Measurements from ENCODE around the gene FBLIM1.

Gene FBLIM1

DNA sequence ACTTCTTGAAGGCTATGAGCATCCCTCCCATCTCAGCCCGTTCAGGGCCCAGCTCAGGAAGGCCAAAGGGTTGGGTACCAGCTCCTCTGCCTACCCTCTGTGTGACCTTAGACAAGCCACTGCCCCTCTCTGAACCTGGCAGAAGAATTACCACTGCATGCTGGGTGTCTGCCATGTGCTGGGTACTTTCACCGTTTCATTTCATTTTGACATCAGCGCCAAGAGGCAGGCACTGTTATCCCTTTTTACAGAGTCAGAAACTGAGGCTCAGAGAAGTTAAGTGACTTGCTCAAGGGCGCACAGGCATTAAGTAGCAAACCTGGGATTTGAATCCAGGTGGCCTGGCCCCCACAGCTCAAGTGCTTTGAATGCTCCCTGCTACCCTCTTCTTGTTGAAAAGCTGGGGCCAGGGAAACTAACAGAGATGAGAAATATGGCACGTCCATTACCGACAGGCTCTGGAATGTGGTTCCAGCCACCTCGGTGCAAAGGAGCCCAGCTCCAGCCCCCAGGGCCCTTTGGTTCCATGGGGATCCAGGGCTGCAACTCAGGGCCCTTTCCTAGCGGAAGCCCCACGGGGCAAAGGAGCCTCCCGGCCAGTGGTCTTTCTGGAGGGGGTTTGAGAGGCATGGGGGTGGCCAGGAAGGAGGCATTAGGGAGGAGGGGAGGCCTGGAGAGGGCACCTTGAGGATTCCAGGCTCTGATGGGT is 9.8 kb upstream of the FBLIM1 start:
- no peak for DNase-seq (ENCODE audit: low read depth in 2 of 2)

DNA sequence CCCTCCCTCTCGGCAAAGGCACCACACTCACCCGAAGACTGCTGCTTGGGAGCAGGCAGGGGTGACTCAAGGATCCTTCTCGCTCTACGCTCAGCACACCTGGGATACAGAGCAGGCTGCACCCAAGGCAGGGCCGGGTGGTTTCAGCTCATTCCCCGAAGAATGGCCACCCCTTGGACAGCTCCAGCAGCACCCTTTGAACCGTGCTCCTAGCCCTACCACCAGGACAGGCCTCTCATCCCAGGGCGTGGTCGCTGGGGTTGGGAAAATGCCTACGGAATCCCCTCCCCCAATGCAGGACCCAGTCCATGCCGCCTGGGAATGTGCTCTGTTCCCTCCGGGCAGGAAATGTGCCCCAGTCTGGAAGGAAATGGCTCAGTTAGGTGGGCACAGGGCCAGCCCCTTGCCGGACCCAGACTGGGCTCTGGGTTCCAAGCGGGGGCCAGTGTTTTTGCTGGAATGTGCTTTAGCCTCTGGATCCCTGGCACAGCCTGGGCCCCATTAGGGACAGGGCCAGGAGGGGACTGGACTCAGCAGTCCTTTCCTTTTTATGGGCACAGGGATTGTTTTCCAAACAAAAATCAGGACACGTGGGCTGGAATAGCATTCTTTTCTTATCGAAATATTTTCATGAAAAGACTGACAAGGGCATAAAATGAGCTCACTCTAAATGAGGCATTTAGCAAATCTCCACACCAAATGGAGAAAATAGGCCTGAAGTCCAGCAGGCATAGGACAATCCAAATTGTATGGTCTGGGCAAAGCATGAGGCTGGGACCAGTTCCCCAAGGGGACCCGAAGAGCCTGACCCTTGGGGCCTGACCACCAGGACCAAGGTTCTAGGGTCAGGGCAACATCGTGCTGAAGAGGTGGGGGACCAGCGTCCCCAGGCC is 8.9 kb upstream of the FBLIM1 start:
- no peak for DNase-seq (ENCODE audit: low read depth in 2 of 2)

DNA sequence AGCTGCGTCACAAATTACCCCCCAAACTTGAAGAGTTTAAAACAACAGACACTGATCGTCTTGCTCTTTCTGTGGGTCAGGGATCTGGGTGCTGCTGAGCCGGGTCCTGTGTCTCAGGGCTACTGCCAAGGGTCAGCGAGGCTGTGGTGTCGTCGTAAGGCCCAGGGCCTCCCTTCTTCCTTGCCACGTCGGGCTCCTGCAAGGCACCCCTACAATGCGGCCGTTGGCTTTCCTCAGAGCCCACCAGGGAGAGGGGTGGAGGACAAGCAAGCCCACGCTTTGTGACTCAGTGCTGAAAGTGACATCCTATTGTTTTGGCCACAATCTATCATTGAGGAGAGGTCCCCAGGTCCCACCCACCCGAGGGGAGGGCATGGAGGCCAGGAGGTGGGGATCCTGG is 7.7 kb upstream of the FBLIM1 start:
- DNase-seq (ENCODE audit: low read depth in 2 of 2) = no peak

DNA sequence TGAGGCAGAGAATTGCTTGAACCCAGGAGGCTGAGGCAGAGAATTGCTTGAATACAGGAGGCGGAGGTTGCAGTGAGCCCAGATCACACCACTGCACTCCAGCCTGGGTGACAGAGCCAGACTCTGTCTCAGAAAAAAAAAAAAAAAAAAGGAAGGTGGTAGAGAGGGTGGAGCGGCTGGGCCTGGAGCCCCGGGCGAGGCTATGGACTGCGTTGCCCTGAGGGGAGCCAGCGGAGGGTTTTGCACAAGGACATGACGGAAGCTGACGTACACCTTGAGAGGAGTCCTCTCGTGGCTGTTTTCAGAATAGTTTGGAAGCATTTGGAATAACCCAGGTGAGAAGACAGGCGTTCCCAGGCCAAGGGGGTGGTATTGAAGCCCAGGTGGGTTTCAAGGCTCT is 6.9 kb upstream of the FBLIM1 start:
- no peak for DNase-seq (ENCODE audit: low read depth in 2 of 2)

DNA sequence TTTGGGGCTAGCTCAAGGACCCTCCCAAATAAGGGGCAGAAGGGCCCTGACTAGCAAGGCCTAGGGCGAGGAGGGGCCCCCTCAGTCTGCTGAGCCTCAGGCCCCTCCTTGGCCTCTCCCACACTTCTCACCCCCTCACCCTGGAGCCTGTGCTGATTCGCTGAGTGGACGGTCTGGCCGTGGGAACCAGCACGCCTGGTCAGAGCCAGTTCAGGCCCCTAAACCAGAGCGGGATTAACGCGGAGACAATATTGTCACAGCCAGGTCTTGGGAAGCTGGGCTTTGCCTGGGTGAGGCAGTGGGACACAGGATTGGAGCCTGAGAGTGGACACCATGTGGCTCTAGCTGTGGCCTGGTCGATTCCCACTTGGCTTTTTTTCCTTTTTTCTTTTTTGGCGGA is 4.8 kb upstream of the FBLIM1 start:
- no peak for DNase-seq (ENCODE audit: low read depth in 2 of 2)

DNA sequence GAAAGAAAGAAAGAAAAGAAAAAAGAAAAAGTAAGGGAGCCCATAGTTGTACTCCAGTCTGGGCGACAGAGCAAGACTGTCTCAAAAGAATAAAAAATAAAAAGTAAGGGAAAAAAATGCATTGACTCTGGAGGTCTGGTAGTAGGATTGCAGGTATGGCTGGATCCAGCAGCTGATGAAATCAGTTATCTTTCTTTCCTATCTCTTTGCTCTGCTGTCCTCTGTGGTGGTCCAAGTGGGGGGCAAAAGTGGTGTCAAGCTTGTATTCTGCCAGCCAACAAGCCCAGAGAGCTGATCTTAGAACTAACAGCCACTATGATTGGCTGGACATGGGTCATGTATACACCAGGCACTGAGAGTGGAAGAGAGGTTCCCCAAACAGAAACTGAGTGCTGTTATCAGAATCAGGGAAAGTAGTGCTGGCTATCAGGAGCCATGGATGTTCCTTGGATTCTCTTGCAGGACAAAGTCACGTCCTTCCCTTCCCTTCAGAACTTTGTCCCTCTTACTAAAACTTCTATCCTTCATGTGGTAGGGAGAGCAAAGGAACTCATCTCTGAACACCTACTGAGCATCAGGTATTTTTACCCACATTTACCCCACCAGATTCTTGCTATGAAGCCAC is 3.5 kb upstream of the FBLIM1 start:
- DNase-seq (ENCODE audit: low read depth in 2 of 2) = no peak

DNA sequence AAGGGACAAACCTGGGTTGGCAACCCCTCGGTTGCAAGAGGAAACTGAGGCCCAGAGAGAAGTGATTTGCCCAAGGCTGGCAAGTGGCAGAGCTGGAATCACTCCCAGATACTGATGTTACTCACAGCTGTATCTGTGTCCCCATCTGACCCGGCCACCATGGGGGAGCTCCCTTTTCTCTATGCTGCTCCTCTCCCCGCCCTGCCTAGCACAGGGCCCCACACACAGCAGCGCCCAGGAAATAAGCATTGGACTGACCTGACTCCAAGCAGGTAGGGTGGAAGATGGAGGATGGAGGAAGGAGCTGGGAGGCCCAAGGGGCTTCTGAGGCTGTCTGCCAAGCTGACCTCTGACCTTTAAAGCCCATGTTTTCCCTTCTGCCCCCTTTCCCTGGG is 3.0 kb upstream of the FBLIM1 start:
- DNase-seq (ENCODE audit: low read depth in 2 of 2) = no peak

DNA sequence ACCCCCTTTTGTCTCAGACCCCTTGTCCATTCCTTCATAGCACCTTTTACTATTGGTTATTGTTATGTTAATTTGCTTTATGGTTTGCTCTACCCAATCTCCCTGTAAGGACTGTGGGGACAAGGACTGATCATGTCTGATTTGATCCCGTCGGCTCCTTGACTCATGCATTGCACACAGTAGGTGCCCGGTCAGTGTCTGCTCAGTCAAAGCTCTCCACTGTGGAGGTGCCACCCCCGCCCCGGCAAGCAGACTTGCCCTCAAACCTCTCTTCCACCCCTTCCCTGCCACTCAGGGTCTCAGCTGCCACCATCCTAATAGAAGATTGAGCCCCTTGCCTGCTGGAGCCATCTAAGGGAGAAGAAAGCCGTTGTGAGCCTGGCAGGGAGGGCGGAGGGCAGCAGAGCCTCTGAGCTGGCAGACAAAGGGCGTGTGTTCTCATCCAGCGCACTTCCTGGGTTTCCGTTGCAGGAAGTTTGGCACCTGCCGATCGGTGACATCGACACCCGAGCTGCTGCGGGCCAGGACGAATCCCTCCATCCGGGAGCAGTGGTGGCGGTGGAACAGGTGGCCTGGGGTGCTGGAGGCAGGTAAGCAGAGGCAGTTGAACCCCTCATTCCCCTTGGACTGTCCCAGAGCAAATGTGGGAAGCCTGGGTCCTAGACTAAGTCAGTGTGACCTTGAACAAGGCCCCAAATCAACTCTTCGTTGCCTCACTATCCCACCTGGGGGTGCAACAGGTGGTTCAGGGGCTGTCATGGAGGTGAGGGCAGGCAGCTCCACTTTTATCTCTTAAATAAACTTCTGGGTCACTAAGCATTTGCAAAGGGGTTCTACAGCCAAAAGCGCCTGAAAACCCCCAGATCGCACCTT is 2.2 kb upstream of the FBLIM1 start:
- DNase-seq (ENCODE audit: low read depth in 2 of 2) = no peak

DNA sequence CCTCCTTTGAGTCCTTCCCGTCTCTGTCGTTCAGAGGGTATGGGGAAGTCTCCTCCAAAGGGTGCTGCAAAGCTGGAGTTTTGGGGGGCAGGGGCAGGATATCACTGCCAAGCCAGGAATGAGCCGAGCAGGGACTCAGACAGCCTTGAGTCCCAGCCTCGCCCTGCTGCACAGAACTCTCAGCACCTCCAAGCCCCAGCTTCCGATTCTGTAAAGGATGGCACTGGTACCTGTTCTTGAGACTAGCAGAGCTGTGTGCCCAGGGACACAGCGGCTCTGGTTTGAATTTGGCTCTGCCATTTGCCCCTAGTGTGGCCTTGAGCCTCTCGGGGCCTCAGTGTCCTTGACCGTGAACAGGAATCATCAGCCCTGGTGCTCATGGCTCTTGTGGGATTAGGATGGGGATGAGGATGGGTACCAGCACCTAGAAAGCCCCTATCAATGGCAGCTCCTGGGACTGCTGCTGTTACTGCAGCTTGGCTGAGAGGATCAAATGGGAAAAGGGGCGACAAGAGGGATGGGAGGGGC is 1.5 kb upstream of the FBLIM1 start:
- DNase-seq (ENCODE audit: low read depth in 2 of 2) = no peak

DNA sequence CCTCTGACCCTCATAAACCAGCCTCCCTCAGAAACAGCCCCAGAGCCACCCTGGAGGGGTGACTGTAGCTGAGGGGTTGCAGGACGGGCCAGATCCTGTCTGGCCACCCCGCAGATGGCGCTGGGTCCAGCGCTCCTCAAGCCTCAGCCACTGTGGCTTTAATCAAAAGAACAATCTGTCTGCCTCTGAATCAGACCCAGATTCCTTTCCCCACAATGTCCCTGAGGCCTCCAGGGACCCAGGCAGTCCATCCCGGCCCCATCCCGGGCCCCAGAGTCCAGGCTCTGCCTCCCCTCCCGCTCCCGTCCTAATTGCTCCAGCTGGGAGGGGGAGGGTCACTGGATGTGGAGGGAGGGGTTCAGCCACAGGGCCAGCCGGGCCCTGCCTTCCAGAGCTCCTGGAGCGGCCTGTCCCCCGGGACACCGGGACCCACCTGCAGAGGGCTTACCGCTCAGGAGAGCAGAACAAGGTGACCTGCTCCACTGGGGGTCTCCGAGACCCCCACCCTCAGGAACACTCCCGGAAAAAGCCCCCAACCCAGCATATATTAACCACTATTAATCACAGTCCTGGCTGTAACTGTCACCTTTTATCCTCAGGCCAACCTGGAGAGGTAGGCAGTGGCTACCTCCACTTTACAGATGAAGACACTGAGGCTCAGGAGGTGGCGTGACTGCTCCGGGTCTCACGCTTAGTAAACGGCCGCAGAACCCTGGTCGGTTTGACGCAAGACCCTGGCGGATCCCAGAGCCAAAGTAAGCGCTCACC is 836 bp upstream of the FBLIM1 start:
- no peak for DNase-seq (ENCODE audit: low read depth in 2 of 2)

DNA sequence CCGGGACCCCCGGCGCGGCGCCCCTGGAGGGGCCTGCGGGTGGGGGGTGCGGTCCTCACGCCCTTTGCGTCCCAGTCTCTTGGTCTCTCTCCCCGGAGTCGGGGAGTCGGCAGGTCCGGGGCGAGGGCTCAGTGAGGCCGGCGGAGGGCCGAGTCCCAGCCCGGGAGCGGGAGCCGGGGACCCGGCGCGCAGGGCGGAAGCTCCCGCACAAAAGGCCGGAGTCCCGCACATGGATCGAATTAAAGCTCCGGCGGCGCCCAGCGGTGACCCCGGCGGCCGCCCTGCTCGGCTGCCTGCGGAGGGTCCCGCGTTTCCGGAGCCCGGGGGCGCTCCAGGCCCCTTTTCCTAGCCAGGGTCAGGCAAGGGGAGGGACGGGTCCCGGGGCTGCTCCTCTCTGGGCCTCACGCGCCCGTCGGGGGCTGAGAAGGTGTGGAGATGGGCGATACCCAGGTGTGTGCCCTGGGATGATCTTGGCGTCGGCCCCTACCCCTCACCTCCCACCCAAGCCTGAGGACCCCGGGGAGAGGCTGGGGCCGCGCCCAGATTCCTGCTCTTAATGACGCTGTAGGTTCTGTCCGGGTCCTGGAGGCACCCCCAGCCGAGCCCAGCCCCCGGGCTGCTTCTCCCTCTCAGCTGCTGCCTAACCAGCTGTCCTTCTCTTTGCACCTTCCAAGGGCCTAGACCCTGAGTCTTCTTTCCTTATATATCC is 512 bp downstream of the FBLIM1 start:
- no peak for DNase-seq (ENCODE audit: low read depth in 2 of 2)

DNA sequence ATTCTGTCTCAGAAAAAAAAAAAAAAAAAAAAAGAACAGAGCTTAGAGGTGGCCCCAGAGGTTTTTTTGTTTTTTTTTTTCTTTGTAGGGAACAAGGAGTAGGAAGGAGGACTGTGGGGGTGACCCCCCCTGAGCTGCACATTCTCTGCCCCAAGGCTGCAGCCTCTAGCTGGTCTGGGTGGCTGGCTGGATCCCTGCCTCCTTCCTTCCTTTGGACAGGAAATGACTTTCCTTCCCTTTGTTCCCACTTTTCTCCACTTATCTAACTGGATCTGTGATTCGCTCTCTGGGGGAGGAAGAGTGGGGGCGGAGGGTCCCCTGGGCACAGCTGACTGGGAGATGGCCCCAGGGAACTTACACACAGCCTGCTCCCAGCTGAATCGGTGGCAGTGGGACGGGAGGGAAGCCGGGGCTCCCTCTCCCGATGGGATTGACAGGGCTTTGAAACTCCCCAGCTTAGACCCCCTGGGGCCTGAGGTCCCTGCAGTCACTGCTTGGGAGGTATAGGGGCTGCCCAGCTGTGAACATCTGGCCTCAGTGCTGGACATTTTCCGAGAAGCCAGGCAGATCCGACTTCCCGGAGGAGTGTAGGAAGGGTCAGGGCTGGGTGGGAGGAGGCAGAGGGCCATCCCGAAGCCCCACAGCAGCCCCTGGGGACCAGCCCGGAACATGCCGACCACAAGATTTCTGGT is 2.1 kb downstream of the FBLIM1 start:
- DNase-seq (ENCODE audit: low read depth in 2 of 2) = no peak

DNA sequence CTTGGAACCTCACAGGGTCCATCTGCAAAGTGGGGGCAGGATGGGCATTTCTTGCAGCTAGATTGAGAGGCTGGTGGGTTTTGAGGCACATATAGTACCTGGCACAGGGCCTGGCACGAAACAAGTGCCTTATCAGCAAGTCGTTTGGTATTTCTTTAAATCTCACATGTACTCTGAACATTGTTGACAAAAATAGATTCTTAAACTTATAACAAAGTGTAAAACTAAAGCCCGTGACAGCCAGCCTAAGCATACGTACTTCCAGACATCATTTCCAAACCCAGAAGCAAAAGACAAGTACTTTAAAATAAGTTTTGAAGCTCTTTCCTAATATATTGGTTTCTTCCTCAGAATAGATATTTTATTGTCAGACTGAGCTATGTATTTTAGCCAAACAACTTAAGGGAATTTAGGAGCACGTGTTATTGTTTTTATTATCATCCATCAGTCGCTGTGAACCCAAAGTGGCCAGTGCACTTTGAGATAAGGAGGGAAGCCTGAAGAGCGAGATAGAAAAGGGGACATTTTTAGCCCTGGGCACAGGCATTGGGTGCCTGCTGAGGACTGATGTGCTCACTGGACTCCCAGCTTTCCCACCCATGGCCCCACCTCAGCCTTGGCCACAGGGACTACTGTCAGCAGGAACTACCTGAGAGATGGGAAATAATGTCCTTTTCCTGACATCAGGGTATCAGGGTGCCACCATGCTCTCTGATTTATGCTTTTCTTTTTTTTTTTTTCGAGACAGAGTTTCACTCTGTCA is 3.0 kb downstream of the FBLIM1 start:
- no peak for DNase-seq (ENCODE audit: low read depth in 2 of 2)

DNA sequence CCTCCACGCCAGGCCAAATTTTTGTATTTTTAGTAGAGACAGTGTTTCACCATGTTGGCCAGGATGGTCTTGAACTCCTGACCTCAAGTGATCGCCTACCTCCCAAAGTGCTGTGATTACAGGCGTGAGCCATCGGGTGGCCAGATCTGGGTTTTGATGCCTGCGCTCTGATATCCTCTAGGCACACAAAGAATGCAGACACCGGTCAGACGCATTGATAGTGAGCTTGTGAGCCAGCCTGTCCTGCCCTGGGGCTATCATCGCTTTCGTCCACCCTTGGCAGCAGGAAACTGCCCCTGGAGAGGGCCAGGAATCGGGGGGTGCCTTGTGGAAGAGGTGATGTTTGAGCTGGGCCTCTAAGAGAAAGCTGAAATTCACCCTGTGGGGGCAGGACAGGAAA is 4.0 kb downstream of the FBLIM1 start:
- DNase-seq (ENCODE audit: low read depth in 2 of 2) = no peak

DNA sequence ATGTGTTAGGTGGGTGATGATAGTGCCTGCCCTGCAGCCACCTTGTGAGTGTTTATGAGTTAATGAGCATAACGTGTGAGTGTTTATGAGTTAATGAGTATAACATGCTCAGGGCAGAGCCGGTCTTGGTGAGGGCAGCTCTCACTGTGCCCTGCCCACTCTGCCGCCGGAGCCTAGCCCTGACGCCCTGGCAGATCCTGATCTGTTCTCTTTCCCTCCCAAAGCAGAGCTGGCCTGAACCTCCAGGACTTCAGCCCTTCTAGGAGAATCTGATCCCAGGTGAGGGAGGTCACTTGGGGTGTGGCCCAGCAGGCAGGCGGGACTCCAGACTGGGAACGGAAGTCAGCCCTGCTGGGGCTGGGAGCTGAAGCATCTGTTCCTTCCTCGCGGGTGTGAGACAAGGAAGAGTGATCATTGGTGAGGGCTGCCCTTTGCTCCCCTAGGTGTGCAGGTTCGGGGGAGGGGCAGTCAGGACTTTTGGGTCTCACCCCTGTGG is 5.7 kb downstream of the FBLIM1 start:
- no peak for DNase-seq (ENCODE audit: low read depth in 2 of 2)

DNA sequence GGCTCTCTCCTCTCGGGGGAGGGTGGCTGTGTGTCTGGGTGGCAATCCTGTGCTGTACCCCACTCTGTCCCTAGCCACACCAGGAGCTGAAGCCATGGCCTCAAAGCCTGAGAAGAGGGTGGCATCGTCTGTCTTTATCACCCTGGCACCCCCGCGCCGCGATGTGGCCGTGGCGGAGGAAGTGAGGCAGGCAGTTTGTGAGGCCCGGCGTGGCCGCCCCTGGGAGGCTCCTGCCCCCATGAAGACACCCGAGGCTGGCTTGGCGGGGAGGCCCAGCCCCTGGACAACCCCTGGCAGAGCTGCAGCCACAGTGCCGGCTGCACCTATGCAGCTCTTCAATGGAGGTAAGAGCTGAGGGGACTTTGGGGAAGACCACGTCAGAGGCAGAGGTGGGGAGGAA is 6.3 kb downstream of the FBLIM1 start:
- DNase-seq (ENCODE audit: low read depth in 2 of 2) = no peak

DNA sequence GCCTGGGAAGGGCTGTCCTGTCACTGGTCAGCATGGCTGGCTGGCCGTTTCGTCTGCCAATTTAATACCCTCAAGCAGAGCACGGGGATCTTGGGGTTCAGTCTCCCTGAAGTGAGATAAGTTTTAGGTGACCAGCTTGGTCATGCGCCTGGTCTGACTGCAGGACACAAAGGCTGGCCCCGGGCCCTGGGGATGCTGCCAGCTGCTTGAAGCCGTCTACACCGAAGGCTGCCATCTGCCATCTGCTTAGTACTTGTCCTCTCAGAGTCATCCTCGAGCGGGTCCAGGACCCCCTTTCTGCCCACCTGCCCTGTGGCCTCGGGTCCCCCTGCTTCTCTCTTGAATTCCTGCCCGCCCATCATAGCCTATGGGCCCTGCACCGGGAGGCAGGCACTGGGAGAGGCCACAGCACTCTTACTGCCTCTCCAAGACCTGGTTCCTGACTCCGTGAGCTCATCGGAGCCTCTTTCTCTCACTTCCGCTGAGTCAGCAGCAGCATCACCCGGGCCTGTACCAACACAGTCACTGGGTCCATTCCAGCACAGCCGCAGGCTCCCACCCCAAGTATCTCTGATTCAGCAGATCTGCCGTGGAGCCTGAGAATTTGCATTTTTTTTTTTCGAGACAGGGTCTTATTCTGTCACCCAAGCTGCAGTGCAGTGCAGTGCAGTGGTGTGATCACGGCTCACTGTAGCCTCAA is 7.0 kb downstream of the FBLIM1 start:
- DNase-seq (ENCODE audit: low read depth in 2 of 2) = no peak

DNA sequence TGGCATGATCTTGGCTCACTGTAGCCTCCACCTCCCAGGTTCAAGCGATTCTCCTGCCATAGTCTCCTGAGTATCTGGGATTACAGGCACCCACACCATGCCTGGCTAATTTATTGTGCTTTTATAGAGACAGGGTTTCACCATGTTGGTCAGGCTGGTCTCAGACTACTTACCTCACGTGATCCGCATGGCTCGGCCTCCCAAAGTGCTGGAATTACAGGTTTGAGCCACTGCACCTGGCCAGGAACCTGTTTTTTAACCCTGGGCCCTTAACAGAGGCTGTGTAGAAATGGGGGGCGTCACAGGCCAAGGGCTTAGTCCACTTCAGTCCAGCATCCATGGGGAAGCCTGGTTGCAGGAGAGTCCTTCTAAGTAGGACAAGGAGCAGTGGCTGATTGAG is 9.3 kb downstream of the FBLIM1 start:
- no peak for DNase-seq (ENCODE audit: low read depth in 2 of 2)

Measured in activated CD4-positive, alpha-beta T cell treated with anti-CD3 and anti-CD28 coated beads for 24 hours (primary cell).